Measurements from ENCODE around the gene PEF1.

The PEF1 gene

GRCh38 chr1:31671147-31671546 lies 26.5 kb upstream of the PEF1 start:
- no peaks in the 10 kb centered on the region for H3K27me3 ChIP-seq (ENCODE audit: control insufficient read depth, insufficient read depth, low read length)

GRCh38 chr1:31670593-31670964 lies 25.9 kb upstream of the PEF1 start:
- H3K9me3 ChIP-seq (ENCODE audit: control insufficient read depth, low read depth, low read length): no peaks in the 10 kb centered on the region
- no peak overlapping the region for H3K27ac ChIP-seq (ENCODE audit: low read length)
- H3K9ac ChIP-seq (ENCODE audit: low read length): no peak overlapping the region
- H3K27me3 ChIP-seq (ENCODE audit: control insufficient read depth, insufficient read depth, low read length): no peaks in the 10 kb centered on the region
- no peak overlapping the region for H3K4me3 ChIP-seq (ENCODE audit: low read length)
- H3K4me1 ChIP-seq (ENCODE audit: control insufficient read depth, low read depth, low read length): peaks cover 13% of the 10 kb centered on the region
- H3K36me3 ChIP-seq (ENCODE audit: control insufficient read depth, low read depth, low read length): no peaks in the 10 kb centered on the region

More at GRCh38 chr1:31671147-31671546, 26.5 kb upstream of the PEF1 start:
- Histone ChIP-seq H3K4me3 (ENCODE audit: low read length) (no peak overlapping the region), H3K36me3 (ENCODE audit: control insufficient read depth, low read depth, low read length) (no peaks in the 10 kb centered on the region), H3K9me3 (ENCODE audit: control insufficient read depth, low read depth, low read length) (no peaks in the 10 kb centered on the region), H3K4me1 (ENCODE audit: control insufficient read depth, low read depth, low read length) (peaks cover 13% of the 10 kb centered on the region), H3K27ac (ENCODE audit: low read length) (no peak overlapping the region), H3K9ac (ENCODE audit: low read length) (no peak overlapping the region)

- Histone ChIP-seq H3K27ac (ENCODE audit: low read length) (no peak overlapping the region), H3K9ac (ENCODE audit: low read length) (no peak overlapping the region), H3K36me3 (ENCODE audit: control insufficient read depth, low read depth, low read length) (no peaks in the 10 kb centered on the region)
Measured at GRCh38 chr1:31669786-31670592, 25.3 kb upstream of the PEF1 start.

GRCh38 chr1:31669433-31669785 lies 24.7 kb upstream of the PEF1 start:
- Histone ChIP-seq H3K36me3 (ENCODE audit: control insufficient read depth, low read depth, low read length) (no peaks in the 10 kb centered on the region), H3K27ac (ENCODE audit: low read length) (no peak overlapping the region), H3K27me3 (ENCODE audit: control insufficient read depth, insufficient read depth, low read length) (no peaks in the 10 kb centered on the region), H3K4me3 (ENCODE audit: low read length) (no peak overlapping the region), H3K4me1 (ENCODE audit: control insufficient read depth, low read depth, low read length) (peaks cover 13% of the 10 kb centered on the region), H3K9ac (ENCODE audit: low read length) (no peak overlapping the region), H3K9me3 (ENCODE audit: control insufficient read depth, low read depth, low read length) (no peaks in the 10 kb centered on the region)

More at GRCh38 chr1:31669786-31670592, 25.3 kb upstream of the PEF1 start:
- H3K4me1 ChIP-seq (ENCODE audit: control insufficient read depth, low read depth, low read length): peaks cover 13% of the 10 kb centered on the region
- no peaks in the 10 kb centered on the region for H3K9me3 ChIP-seq (ENCODE audit: control insufficient read depth, low read depth, low read length)
- no peaks in the 10 kb centered on the region for H3K27me3 ChIP-seq (ENCODE audit: control insufficient read depth, insufficient read depth, low read length)
- H3K4me3 ChIP-seq (ENCODE audit: low read length): no peak overlapping the region

GRCh38 chr1:31668303-31668883 lies 23.7 kb upstream of the PEF1 start:
- no peak overlapping the region for H3K27ac ChIP-seq (ENCODE audit: low read length)
- H3K27me3 ChIP-seq (ENCODE audit: control insufficient read depth, insufficient read depth, low read length): no peaks in the 10 kb centered on the region
- no peak overlapping the region for H3K4me3 ChIP-seq (ENCODE audit: low read length)
- H3K4me1 ChIP-seq (ENCODE audit: control insufficient read depth, low read depth, low read length): peaks cover 13% of the 10 kb centered on the region
- H3K9me3 ChIP-seq (ENCODE audit: control insufficient read depth, low read depth, low read length): no peaks in the 10 kb centered on the region
- no peak overlapping the region for H3K9ac ChIP-seq (ENCODE audit: low read length)
- H3K36me3 ChIP-seq (ENCODE audit: control insufficient read depth, low read depth, low read length): no peaks in the 10 kb centered on the region

- peaks cover 13% of the 10 kb centered on the region for H3K4me1 ChIP-seq (ENCODE audit: control insufficient read depth, low read depth, low read length)
- H3K27me3 ChIP-seq (ENCODE audit: control insufficient read depth, insufficient read depth, low read length): no peaks in the 10 kb centered on the region
- no peak overlapping the region for H3K4me3 ChIP-seq (ENCODE audit: low read length)
- no peak overlapping the region for H3K9ac ChIP-seq (ENCODE audit: low read length)
- no peaks in the 10 kb centered on the region for H3K36me3 ChIP-seq (ENCODE audit: control insufficient read depth, low read depth, low read length)
- H3K27ac ChIP-seq (ENCODE audit: low read length): no peak overlapping the region
- H3K9me3 ChIP-seq (ENCODE audit: control insufficient read depth, low read depth, low read length): no peaks in the 10 kb centered on the region
Measured at GRCh38 chr1:31667065-31667785, 22.5 kb upstream of the PEF1 start.

GRCh38 chr1:31666263-31666963 lies 21.7 kb upstream of the PEF1 start:
- Histone ChIP-seq H3K4me1 (ENCODE audit: control insufficient read depth, low read depth, low read length) (peaks cover 13% of the 10 kb centered on the region), H3K27ac (ENCODE audit: low read length) (no peak overlapping the region), H3K27me3 (ENCODE audit: control insufficient read depth, insufficient read depth, low read length) (no peaks in the 10 kb centered on the region), H3K4me3 (ENCODE audit: low read length) (no peak overlapping the region), H3K36me3 (ENCODE audit: control insufficient read depth, low read depth, low read length) (no peaks in the 10 kb centered on the region), H3K9ac (ENCODE audit: low read length) (no peak overlapping the region), H3K9me3 (ENCODE audit: control insufficient read depth, low read depth, low read length) (no peaks in the 10 kb centered on the region)

GRCh38 chr1:31665234-31665878 lies 20.7 kb upstream of the PEF1 start:
- H3K4me3 ChIP-seq (ENCODE audit: low read length): no peak overlapping the region
- H3K36me3 ChIP-seq (ENCODE audit: control insufficient read depth, low read depth, low read length): no peaks in the 10 kb centered on the region
- no peak overlapping the region for H3K9ac ChIP-seq (ENCODE audit: low read length)
- no peaks in the 10 kb centered on the region for H3K27me3 ChIP-seq (ENCODE audit: control insufficient read depth, insufficient read depth, low read length)
- H3K9me3 ChIP-seq (ENCODE audit: control insufficient read depth, low read depth, low read length): no peaks in the 10 kb centered on the region
- peaks cover 8% of the 10 kb centered on the region for H3K4me1 ChIP-seq (ENCODE audit: control insufficient read depth, low read depth, low read length)
- H3K27ac ChIP-seq (ENCODE audit: low read length): no peak overlapping the region

- Histone ChIP-seq H3K36me3 (ENCODE audit: control insufficient read depth, low read depth, low read length) (no peaks in the 10 kb centered on the region), H3K27ac (ENCODE audit: low read length) (no peak overlapping the region), H3K4me3 (ENCODE audit: low read length) (no peak overlapping the region), H3K4me1 (ENCODE audit: control insufficient read depth, low read depth, low read length) (no peaks in the 10 kb centered on the region), H3K9ac (ENCODE audit: low read length) (no peak overlapping the region), H3K27me3 (ENCODE audit: control insufficient read depth, insufficient read depth, low read length) (no peaks in the 10 kb centered on the region), H3K9me3 (ENCODE audit: control insufficient read depth, low read depth, low read length) (no peaks in the 10 kb centered on the region)
Measured at GRCh38 chr1:31664528-31664927, 19.9 kb upstream of the PEF1 start.

GRCh38 chr1:31663622-31664452 lies 19.2 kb upstream of the PEF1 start:
- Histone ChIP-seq H3K27me3 (ENCODE audit: control insufficient read depth, insufficient read depth, low read length) (no peaks in the 10 kb centered on the region), H3K27ac (ENCODE audit: low read length) (no peak overlapping the region), H3K9me3 (ENCODE audit: control insufficient read depth, low read depth, low read length) (no peaks in the 10 kb centered on the region), H3K4me1 (ENCODE audit: control insufficient read depth, low read depth, low read length) (no peaks in the 10 kb centered on the region), H3K4me3 (ENCODE audit: low read length) (no peak overlapping the region), H3K36me3 (ENCODE audit: control insufficient read depth, low read depth, low read length) (no peaks in the 10 kb centered on the region), H3K9ac (ENCODE audit: low read length) (no peak overlapping the region)
